ENCODE results near the gene ZSCAN5B. TPM values are rescaled to one million over a fixed set of nuclear protein-coding genes. Genes with fewer than 3 reads are reported as not detected.
A peak's percentile ranks its signal among the peaks of the same experiment; 100 is the strongest.

ZSCAN5B gene
- total and polyA plus RNA-seq, 9 of the 15 experiments (the other 6 are each of a cell fraction or from before 2014, with no cell fraction given), result 0.03 to 0.07 TPM; not detected in 7

GRCh38 chr19:56150358-56150757 is 47.2 kb downstream of the ZSCAN5B start:
- WGBS (ENCODE audit: insufficient coverage, low coverage, missing lambda C conversion rate), result 96% methylated on average over 11 of the region's 11 CpGs

GRCh38 chr19:56149656-56150038 is 47.9 kb downstream of the ZSCAN5B start:
- Histone ChIP-seq H3K4me1 (replicated peaks in 1 of 2; ENCODE audit: control insufficient read depth in 2 of 2, insufficient read depth in 2 of 2, low read length in 2 of 2) (peaks cover 0 to 3% of the 10 kb centered on the region in 2 experiments; a peak in 2 of 5 replicates), H3K79me2 (ENCODE audit: control insufficient read depth, insufficient read depth, low read length) (peaks cover 7% of the 10 kb centered on the region), H3K9me1 (ENCODE audit: control insufficient read depth, insufficient read depth, low read length) (no peaks in the 10 kb centered on the region), H3K4me2 (ENCODE audit: insufficient read depth, low read length) (no peak overlapping the region), H4K20me1 (replicated peaks; ENCODE audit: control insufficient read depth, insufficient read depth, low read length) (no peaks in the 10 kb centered on the region; the same call in 1 of the 2 replicates), H3K4me3 (no peak overlapping the region), H3K36me3 (ENCODE audit: control insufficient read depth, insufficient read depth, low read length) (peaks cover 29% of the 10 kb centered on the region; the same call in 2 of the 3 replicates), H3K9ac (ENCODE audit: insufficient read depth in 1 of 2, low read depth in 2 of 2, low read length in 2 of 2) (no peak overlapping the region), H3K27me3 (ENCODE audit: control insufficient read depth in 2 of 2, insufficient read depth in 2 of 2, low read length in 2 of 2) (no peaks in the 10 kb centered on the region), H3K27ac (ENCODE audit: extremely low read depth, low read depth, low read length) (no peak overlapping the region), H3K9me3 (replicated peaks; ENCODE audit: control insufficient read depth, insufficient read depth, low read depth, low read length) (no peaks in the 10 kb centered on the region), H2AFZ (ENCODE audit: low read depth, low read length) (no peak overlapping the region)
- CTCF ChIA-PET (ENCODE audit: low intra/inter-chr PET ratio), result no interaction called here
- no peak for FAIRE-seq
- in situ Hi-C loops (cut with MboI) (loop anchor here (25.0 kb wide), 1 partner anchor 987 kb away; the partner anchor contains the start of genes DNAAF3 and TNNI3), intact Hi-C loops (cut with micrococcal nuclease) (no loop called here)
- no peak for DNase-seq (ENCODE audit: extremely low read depth in 1 of 4, low spot score in 3 of 4)
- POLR2A ChIA-PET, result no interaction called here
- BruUV-seq (replicated peaks), result no TSS peak
- no peak for ATAC-seq
- 100% methylated on average over 5 of the region's 5 CpGs for WGBS (ENCODE audit: insufficient coverage, low coverage, missing lambda C conversion rate)
- TF ChIP-seq RBM25 (IDR thresholded peaks at IDR 0.05; ENCODE audit: low read depth, low read length, severe bottlenecking) (peak; percentile 25), ZNF354B (CRISPR knock-in tag; IDR thresholded peaks at IDR 0.05) (no peak), PATZ1 (CRISPR knock-in tag; IDR thresholded peaks at IDR 0.05; ENCODE audit: borderline replicate concordance) (no peak), ZNF146 (CRISPR knock-in tag; IDR thresholded peaks at IDR 0.05; ENCODE audit: unreplicated experiment) (peak; percentile 88), NCOA6 (IDR thresholded peaks at IDR 0.05) (no peak), ZNF232 (CRISPR knock-in tag; IDR thresholded peaks at IDR 0.05) (no peak), ZNF224 (CRISPR knock-in tag; IDR thresholded peaks at IDR 0.05) (no peak)
- TF ChIP-seq, protein P1, sequence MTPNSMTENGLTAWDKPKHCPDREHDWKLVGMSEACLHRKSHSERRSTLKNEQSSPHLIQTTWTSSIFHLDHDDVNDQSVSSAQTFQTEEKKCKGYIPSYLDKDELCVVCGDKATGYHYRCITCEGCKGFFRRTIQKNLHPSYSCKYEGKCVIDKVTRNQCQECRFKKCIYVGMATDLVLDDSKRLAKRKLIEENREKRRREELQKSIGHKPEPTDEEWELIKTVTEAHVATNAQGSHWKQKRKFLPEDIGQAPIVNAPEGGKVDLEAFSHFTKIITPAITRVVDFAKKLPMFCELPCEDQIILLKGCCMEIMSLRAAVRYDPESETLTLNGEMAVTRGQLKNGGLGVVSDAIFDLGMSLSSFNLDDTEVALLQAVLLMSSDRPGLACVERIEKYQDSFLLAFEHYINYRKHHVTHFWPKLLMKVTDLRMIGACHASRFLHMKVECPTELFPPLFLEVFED (CRISPR knock-in tag; conservative IDR thresholded peaks at IDR 0.05), result no peak

More at GRCh38 chr19:56150358-56150757, 47.2 kb downstream of the ZSCAN5B start:
- intact Hi-C loops (cut with micrococcal nuclease), result no loop called here
- H3K27me3 ChIP-seq (ENCODE audit: control insufficient read depth in 2 of 2, insufficient read depth in 2 of 2, low read length in 2 of 2), result no peaks in the 10 kb centered on the region
- H3K4me2 ChIP-seq (ENCODE audit: insufficient read depth, low read length), result no peak overlapping the region
- no peak overlapping the region for H3K27ac ChIP-seq (ENCODE audit: extremely low read depth, low read depth, low read length)
- in situ Hi-C loops (cut with MboI), result no loop called here
- H3K9me1 ChIP-seq (ENCODE audit: control insufficient read depth, insufficient read depth, low read length), result no peaks in the 10 kb centered on the region
- no peak for ATAC-seq
- no TSS peak for BruUV-seq (replicated peaks)
- no peaks in the 10 kb centered on the region; the same call in 1 of the 2 replicates for H4K20me1 ChIP-seq (replicated peaks; ENCODE audit: control insufficient read depth, insufficient read depth, low read length)
- FAIRE-seq, result no peak
- no peak for DNase-seq (ENCODE audit: extremely low read depth in 1 of 4, low spot score in 3 of 4)
- H3K79me2 ChIP-seq (ENCODE audit: control insufficient read depth, insufficient read depth, low read length), result peaks cover 5% of the 10 kb centered on the region
- peaks cover 0 to 3% of the 10 kb centered on the region in 2 experiments; a peak in 1 of 5 replicates for H3K4me1 ChIP-seq (replicated peaks in 1 of 2; ENCODE audit: control insufficient read depth in 2 of 2, insufficient read depth in 2 of 2, low read length in 2 of 2)
- H2AFZ ChIP-seq (ENCODE audit: low read depth, low read length), result no peak overlapping the region
- H3K9me3 ChIP-seq (replicated peaks; ENCODE audit: control insufficient read depth, insufficient read depth, low read depth, low read length), result no peaks in the 10 kb centered on the region
- TF ChIP-seq SMAD2 (IDR thresholded peaks at IDR 0.05; ENCODE audit: low read depth, low read length) (no peak), KDM2B (CRISPR knock-in tag; IDR thresholded peaks at IDR 0.05) (no peak), NONO (IDR thresholded peaks at IDR 0.05; ENCODE audit: low read depth in 2 of 2, low read length in 1 of 2) (no peak)
- TF ChIP-seq, protein P2, sequence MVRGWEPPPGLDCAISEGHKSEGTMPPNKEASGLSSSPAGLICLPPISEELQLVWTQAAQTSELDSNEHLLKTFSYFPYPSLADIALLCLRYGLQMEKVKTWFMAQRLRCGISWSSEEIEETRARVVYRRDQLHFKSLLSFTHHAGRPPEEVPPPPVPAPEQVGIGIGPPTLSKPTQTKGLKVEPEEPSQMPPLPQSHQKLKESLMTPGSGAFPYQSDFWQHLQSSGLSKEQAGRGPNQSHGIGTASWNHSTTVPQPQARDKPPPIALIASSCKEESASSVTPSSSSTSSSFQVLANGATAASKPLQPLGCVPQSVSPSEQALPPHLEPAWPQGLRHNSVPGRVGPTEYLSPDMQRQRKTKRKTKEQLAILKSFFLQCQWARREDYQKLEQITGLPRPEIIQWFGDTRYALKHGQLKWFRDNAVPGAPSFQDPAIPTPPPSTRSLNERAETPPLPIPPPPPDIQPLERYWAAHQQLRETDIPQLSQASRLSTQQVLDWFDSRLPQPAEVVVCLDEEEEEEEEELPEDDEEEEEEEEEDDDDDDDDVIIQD (CRISPR knock-in tag; IDR thresholded peaks at IDR 0.05), result no peak
- H3K4me3 ChIP-seq, result no peak overlapping the region
- ChIA-PET CTCF (ENCODE audit: low intra/inter-chr PET ratio) (no interaction called here), POLR2A (no interaction called here)
- peaks cover 33% of the 10 kb centered on the region; the same call in 2 of the 3 replicates for H3K36me3 ChIP-seq (ENCODE audit: control insufficient read depth, insufficient read depth, low read length)
- H3K9ac ChIP-seq (ENCODE audit: insufficient read depth in 1 of 2, low read depth in 2 of 2, low read length in 2 of 2), result no peak overlapping the region
